Left ventricle myocardium inferior (tissue), 1 donor: ENCODE data around the gene ALDH1B1. TPM values are rescaled to one million over a fixed set of nuclear protein-coding genes. Genes with fewer than 3 reads are reported as not detected.

Source experiments
- DNase-seq: peaks from one replicate; pipeline ENCODE4 v3.0.0-alpha.2; 2020
- H3K27ac ChIP-seq: fragments of 200-600 bp; replicated peaks from 2 replicates; pipeline ENCODE4 v1.8.0; 2021
- H3K27me3 ChIP-seq: fragments of 200-600 bp; 2 replicates; pipeline ENCODE4 v1.8.0; 2021; ENCODE audit warnings: low read depth
- H3K36me3 ChIP-seq: fragments of 200-600 bp; 2 replicates; pipeline ENCODE4 v1.8.0; 2021
- H3K4me1 ChIP-seq: fragments of 200-600 bp; 2 replicates; pipeline ENCODE4 v1.8.0; 2021
- H3K4me3 ChIP-seq: fragments of 200-600 bp; 2 replicates; pipeline ENCODE4 v1.8.0; 2021; ENCODE audit warnings: mild to moderate bottlenecking, moderate library complexity
- H3K9me3 ChIP-seq: fragments of 200-600 bp; replicated peaks from 2 replicates; pipeline ENCODE4 v1.8.0; 2021
- intact Hi-C: fragments of 100-400 bp; cut with micrococcal nuclease; formaldehyde crosslinking; loops from one replicate; pipeline ENCODE4 v1.11.0; 2022
- long read RNA-seq: library from polyadenylated mRNA; unstranded; transcript quantifications from one replicate; pipeline ENCODE4 v2.0.0, GENCODE V29; 2021
- total RNA-seq: library from RNA; stranded (reverse); fragmentation: NEBNext Ultra II Directional; extraction: Animal tissue kit (Norgen Biotek cat#: 25700); gene quantifications from one replicate; pipeline ENCODE4 v1.2.1, GENCODE V29; 2021
- TF ChIP-seq, protein P1 (sequence below): fragments of 200-600 bp; IDR thresholded peaks from 2 replicates; pipeline ENCODE4 v1.8.0; 2021; ENCODE audit warnings: antibody characterized with exemption, mild to moderate bottlenecking, borderline replicate concordance
- donor health status: DM: no; HTN: yes; CAD: no; lungs with severe emphysema.

ALDH1B1 gene
- total RNA-seq: 21.6 TPM
- long read RNA-seq, transcript ALDH1B1-201 (2 exons, 3,066 nt): major isoform, 55 of 64 reads
- long read RNA-seq, partial matches to known transcripts: 9 of 64 reads
- long read RNA-seq, other reads (novel, unspliced or antisense): 0 of 64 reads

- peak; percentile 86 for DNase-seq
- H3K27me3 ChIP-seq: no peaks in the 10 kb centered on the region
- H3K4me3 ChIP-seq: peak within 1 kb of the TSS; percentile 90
- peak within 1 kb of the TSS; percentile 51 for H3K27ac ChIP-seq
- peaks cover 20% of the 10 kb centered on the region for H3K36me3 ChIP-seq
- TF ChIP-seq, protein P1, sequence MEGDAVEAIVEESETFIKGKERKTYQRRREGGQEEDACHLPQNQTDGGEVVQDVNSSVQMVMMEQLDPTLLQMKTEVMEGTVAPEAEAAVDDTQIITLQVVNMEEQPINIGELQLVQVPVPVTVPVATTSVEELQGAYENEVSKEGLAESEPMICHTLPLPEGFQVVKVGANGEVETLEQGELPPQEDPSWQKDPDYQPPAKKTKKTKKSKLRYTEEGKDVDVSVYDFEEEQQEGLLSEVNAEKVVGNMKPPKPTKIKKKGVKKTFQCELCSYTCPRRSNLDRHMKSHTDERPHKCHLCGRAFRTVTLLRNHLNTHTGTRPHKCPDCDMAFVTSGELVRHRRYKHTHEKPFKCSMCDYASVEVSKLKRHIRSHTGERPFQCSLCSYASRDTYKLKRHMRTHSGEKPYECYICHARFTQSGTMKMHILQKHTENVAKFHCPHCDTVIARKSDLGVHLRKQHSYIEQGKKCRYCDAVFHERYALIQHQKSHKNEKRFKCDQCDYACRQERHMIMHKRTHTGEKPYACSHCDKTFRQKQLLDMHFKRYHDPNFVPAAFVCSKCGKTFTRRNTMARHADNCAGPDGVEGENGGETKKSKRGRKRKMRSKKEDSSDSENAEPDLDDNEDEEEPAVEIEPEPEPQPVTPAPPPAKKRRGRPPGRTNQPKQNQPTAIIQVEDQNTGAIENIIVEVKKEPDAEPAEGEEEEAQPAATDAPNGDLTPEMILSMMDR: peak; percentile 12
- peaks cover 21% of the 10 kb centered on the region for H3K4me1 ChIP-seq
- no peaks in the 10 kb centered on the region for H3K9me3 ChIP-seq
- intact Hi-C loops: no loop called here
Measured at GRCh38 chr9:38392235-38393127, at the start of gene ALDH1B1. TSS of gene ALDH1B1 (plus strand) at chr9:38392702. CDS start at chr9:38395749, 3,047 bp downstream.

DNA sequence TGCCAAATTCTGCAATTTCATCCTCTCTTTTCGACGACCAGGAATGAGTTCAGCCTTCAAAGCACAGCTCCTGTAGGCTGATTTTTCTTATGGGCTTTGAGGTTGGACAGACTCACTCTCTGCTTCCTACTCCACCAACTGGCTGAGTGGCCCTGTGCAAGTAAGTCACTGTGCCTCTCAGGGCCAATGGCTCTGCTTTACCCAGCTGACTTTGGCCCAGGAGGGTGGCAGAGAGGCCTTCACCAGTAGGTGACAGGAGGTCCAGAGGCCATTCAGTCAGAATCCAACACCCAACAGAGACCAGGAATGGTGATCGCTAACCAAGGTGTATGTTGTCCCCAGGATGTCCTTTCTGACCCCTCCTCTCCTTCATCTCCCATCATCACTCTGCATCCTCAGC is 49.5 kb upstream of the ALDH1B1 start:
- TF ChIP-seq, protein P1: no peak
- intact Hi-C loops: no loop called here
- peaks cover 3% of the 10 kb centered on the region for H3K9me3 ChIP-seq
- peaks cover 23% of the 10 kb centered on the region for H3K27me3 ChIP-seq
- H3K27ac ChIP-seq: no peak overlapping the region
- H3K4me1 ChIP-seq: no peaks in the 10 kb centered on the region
- DNase-seq: no peak
- H3K4me3 ChIP-seq: no peak overlapping the region
- no peaks in the 10 kb centered on the region for H3K36me3 ChIP-seq

DNA sequence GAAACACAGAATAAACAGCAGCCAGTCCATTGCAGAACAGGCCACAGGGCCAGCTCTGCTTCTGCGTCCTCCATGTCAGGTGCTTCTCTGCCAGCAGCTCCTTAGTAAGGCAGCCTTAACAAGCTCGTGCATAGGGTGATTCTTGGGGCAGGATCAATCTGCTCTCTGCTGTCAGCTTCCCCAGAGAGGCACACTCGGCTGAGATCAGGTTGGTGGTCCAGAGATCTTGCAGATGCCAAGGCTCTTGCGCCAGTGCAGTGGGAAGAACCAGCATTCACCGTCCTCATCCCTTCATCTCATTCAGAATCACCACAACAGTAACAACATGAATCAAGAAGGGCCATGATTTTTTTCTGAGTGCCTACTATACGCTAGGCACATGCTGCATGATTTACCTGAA is 49.0 kb upstream of the ALDH1B1 start:
- no peak for DNase-seq
- no peaks in the 10 kb centered on the region for H3K36me3 ChIP-seq
- intact Hi-C loops: no loop called here
- no peak overlapping the region for H3K4me3 ChIP-seq
- no peaks in the 10 kb centered on the region for H3K4me1 ChIP-seq
- TF ChIP-seq, protein P1: no peak
- peaks cover 28% of the 10 kb centered on the region for H3K27me3 ChIP-seq
- H3K27ac ChIP-seq: no peak overlapping the region
- peaks cover 3% of the 10 kb centered on the region for H3K9me3 ChIP-seq

DNA sequence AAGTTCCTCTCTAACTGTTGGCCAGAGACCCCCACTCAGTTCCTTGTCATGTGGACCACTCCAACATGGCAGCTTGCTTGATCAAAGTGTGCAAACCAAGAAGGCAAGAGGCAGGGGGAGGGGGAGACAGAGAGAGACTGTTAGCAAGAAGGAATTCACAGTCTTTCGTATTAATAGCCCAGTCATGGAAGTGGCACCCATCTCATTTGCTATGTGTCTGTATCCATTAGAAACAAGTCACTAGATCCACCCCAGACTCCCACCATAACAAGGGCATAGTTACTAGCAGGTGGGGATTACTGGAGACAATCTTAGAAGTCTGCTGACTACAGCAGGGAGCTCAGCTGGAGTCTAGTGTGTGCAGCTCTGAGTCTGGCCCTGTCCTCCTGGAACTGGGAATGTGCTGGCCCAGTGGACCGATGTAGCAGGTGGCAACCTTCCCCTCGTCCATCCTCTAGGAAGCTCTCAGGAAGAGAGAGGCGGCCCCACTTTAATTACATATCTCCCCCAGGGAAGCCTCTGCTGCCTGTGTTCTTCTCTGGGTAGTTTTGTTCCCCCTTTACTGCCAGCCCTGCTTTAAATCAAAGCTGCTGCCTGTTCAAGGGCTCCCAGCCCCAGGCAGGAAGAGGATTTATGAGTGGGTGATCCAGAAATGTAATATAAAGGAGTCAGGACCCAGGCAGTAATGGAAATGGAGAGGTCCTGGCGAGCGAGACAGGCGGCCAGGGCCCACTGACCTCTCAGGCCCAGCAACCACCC is 47.8 kb upstream of the ALDH1B1 start:
- intact Hi-C loops: no loop called here
- Histone ChIP-seq H3K36me3 (no peaks in the 10 kb centered on the region), H3K9me3 (peaks cover 3% of the 10 kb centered on the region), H3K27me3 (peaks cover 29% of the 10 kb centered on the region), H3K27ac (no peak overlapping the region), H3K4me1 (no peaks in the 10 kb centered on the region), H3K4me3 (no peak overlapping the region)
- TF ChIP-seq, protein P1: no peak
- no peak for DNase-seq

- H3K4me3 ChIP-seq: no peak overlapping the region
- intact Hi-C loops: no loop called here
- H3K27me3 ChIP-seq: peaks cover 19% of the 10 kb centered on the region
- H3K36me3 ChIP-seq: no peaks in the 10 kb centered on the region
- TF ChIP-seq, protein P1: no peak
- H3K27ac ChIP-seq: no peak overlapping the region
- DNase-seq: no peak
- no peaks in the 10 kb centered on the region for H3K4me1 ChIP-seq
- H3K9me3 ChIP-seq: peaks cover 3% of the 10 kb centered on the region
Measured at GRCh38 chr9:38345851-38346755, 46.4 kb upstream of the ALDH1B1 start.
